ENCODE data around the gene SCLT1. TPM values are rescaled to one million over a fixed set of nuclear protein-coding genes. Genes with fewer than 3 reads are reported as not detected.

SCLT1 gene
- total and polyA plus RNA-seq, 2 of the 4 experiments (the other 2 are of a cell fraction), result 4.9 to 7.7 TPM

- Histone ChIP-seq H3K4me1 (ENCODE audit: control insufficient read depth, insufficient read depth, low read length) (no peaks in the 10 kb centered on the region), H3K9ac (ENCODE audit: low read depth, low read length) (no peak overlapping the region), H3K36me3 (ENCODE audit: control insufficient read depth, insufficient read depth, low read length) (no peaks in the 10 kb centered on the region), H3K27ac (ENCODE audit: insufficient read depth, low read length) (no peak overlapping the region), H3K14ac (replicated peaks; ENCODE audit: low read depth, low read length) (no peak overlapping the region), H3K56ac (ENCODE audit: extremely low read depth, insufficient read depth, low read length) (no peak overlapping the region), H3K4ac (ENCODE audit: low read depth, low read length) (no peak overlapping the region), H3K23ac (ENCODE audit: low read depth, low read length) (no peak overlapping the region), H3K18ac (ENCODE audit: low read depth, low read length) (no peak overlapping the region), H4K8ac (ENCODE audit: low read depth in 2 of 2, low read length in 2 of 2) (no peak overlapping the region), H2AK5ac (ENCODE audit: low read depth, low read length) (no peak overlapping the region), H2AK9ac (replicated peaks; ENCODE audit: low read depth, low read length, poor library complexity) (no peak overlapping the region), H3K79me1 (ENCODE audit: low read depth in 1 of 2, low read length in 2 of 2) (no peaks in the 10 kb centered on the region), H2BK5ac (ENCODE audit: low read depth, low read length, poor library complexity, severe bottlenecking) (no peak overlapping the region), H3K9me3 (ENCODE audit: control insufficient read depth, insufficient read depth, low read length) (no peaks in the 10 kb centered on the region), H3K27me3 (ENCODE audit: control insufficient read depth, insufficient read depth, low read length) (no peaks in the 10 kb centered on the region), H3K4me2 (ENCODE audit: low read depth, low read length) (no peak overlapping the region), H4K91ac (ENCODE audit: insufficient read depth, low read depth, low read length) (no peak overlapping the region), H4K20me1 (ENCODE audit: insufficient read depth, low read length) (no peaks in the 10 kb centered on the region), H2AFZ (replicated peaks; ENCODE audit: low read length, poor library complexity) (no peak overlapping the region), H3K4me3 (ENCODE audit: insufficient read depth, low read depth, low read length) (no peak overlapping the region), H4K5ac (ENCODE audit: low read depth, low read length) (no peak overlapping the region), H2BK20ac (ENCODE audit: low read depth, low read length) (no peak overlapping the region), H3K9me1 (ENCODE audit: insufficient read depth, low read length) (no peaks in the 10 kb centered on the region), H2BK15ac (ENCODE audit: low read depth, low read length) (no peak overlapping the region), H2BK120ac (ENCODE audit: low read depth, low read length) (no peak overlapping the region)
- ChIA-PET POLR2A (ENCODE audit: unreplicated experiment) (no interaction called here), CTCF (no interaction called here)
- no peak for DNase-seq
- intact Hi-C loops (cut with micrococcal nuclease) (no loop called here), in situ Hi-C loops (cut with MboI; ENCODE audit: low sequenced_read_pairs) (no loop called here), dilution Hi-C loops (cut with HindIII; ENCODE audit: low sequenced_read_pairs, unreplicated experiment) (no loop called here)
- no peak for ATAC-seq (ENCODE audit: low read depth)
- no TSS peak for BruUV-seq (replicated peaks)
- TF ChIP-seq, protein P1, sequence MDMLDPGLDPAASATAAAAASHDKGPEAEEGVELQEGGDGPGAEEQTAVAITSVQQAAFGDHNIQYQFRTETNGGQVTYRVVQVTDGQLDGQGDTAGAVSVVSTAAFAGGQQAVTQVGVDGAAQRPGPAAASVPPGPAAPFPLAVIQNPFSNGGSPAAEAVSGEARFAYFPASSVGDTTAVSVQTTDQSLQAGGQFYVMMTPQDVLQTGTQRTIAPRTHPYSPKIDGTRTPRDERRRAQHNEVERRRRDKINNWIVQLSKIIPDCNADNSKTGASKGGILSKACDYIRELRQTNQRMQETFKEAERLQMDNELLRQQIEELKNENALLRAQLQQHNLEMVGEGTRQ (IDR thresholded peaks at IDR 0.05; ENCODE audit: low read depth, low read length), result no peak
- TF ChIP-seq CHD1 (IDR thresholded peaks at IDR 0.05; ENCODE audit: low read depth, low read length) (no peak), CEBPB (IDR thresholded peaks at IDR 0.05; ENCODE audit: low read depth, low read length) (no peak), NFE2L2 (IDR thresholded peaks at IDR 0.05; ENCODE audit: low read depth, low read length) (no peak), RCOR1 (IDR thresholded peaks at IDR 0.05; ENCODE audit: insufficient replicate concordance, low read length) (no peak), RFX5 (IDR thresholded peaks at IDR 0.05; ENCODE audit: low read depth, low read length) (no peak), MAZ (IDR thresholded peaks at IDR 0.05; ENCODE audit: borderline replicate concordance, low read depth, low read length) (no peak), MXI1 (IDR thresholded peaks at IDR 0.05; ENCODE audit: borderline replicate concordance, low read depth, low read length) (no peak), BHLHE40 (IDR thresholded peaks at IDR 0.05; ENCODE audit: low read depth, low read length) (no peak), ELK1 (IDR thresholded peaks at IDR 0.05; ENCODE audit: borderline replicate concordance, low read depth, low read length) (no peak), SMC3 (IDR thresholded peaks at IDR 0.05; ENCODE audit: low read depth, low read length) (no peak)
These were observed 135.9 kb downstream of the SCLT1 start for GRCh38 chr4:128957459-128957858.
